Pulmonary artery endothelial cell (primary cell): ENCODE results near the gene FBN3. TPM values are rescaled to one million over a fixed set of nuclear protein-coding genes. Genes with fewer than 3 reads are reported as not detected.
"Not testable (repeated sequence)": the region's sequence is repeated elsewhere in the genome, so short reads cannot be mapped to it uniquely, and the experiment has no call there.

ENCODE experiments used
- DNase-seq: peaks from one replicate; pipeline ENCODE4 v3.0.0-alpha.2; 2011; ENCODE audit warnings: low read depth, low spot score
- total RNA-seq: library from RNA; depleted of rRNA; stranded (reverse); fragments of >200 nt; gene quantifications from 2 replicates; pipeline ENCODE4 v1.2.3, GENCODE V29; 2014

Gene FBN3
- total RNA-seq, 1 donor from 2014 or later, result not detected

DNA sequence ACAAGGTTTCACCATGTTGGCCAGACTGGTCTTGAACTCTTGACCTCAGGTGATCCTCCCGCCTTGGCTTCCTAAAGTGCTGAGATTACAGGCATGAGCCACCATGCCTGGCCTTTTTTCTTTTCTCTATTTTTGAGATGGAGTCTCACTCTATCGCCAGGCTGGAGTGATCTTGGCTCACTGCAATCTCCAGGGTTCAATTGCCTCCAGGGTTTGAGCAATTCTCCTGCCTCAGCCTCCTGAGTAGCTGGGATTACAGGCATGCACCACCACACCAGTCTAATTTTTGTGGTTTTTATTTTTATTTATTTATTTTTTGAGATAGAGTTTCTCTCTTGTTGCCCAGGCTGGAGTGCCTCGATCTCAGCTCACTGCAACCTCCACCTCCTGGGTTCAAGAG, 125.1 kb downstream of the FBN3 start:
- not testable (repeated sequence) for DNase-seq

- no peak for DNase-seq
Measured at GRCh38 chr19:8023371-8023770, 126.0 kb downstream of the FBN3 start.

DNA sequence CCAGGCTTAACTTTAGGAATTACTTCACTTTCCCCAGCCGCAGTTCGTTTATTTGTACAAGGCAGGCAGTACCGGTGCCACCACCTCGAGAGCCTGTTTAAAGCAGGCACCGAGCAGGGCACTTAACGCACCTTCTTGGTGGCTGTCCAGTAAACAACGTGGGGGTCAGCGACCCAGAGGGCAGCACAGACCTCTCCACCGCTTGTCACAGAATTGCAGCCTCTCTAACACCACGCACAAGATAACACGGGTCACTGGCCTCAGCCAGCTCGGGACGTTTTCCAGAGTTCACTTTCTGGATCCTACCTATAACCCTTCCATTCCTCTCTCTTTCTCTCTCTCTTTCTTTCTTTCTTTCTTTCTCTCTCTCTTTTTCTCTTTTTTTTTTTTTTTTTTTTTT, 127.1 kb downstream of the FBN3 start:
- DNase-seq, result no peak

DNA sequence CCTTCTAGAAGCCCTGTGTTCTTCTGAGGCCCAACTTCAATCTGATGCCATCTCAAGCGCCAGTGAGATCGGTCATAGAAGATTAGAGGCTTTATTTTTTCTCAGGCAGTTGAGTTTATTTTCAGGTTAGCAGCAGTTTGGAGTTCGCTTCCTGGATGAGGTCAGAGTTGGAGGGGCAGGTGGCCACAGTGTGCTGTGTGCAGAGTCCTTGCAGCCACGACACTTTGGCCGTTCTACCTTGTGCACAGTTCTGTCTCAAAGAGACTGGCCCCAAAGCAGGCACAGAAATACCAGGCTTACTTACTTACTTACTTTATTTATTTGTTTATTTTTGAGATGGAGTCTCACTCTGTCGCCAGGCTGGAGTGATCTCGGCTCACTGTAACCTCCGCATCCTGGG, 128.0 kb downstream of the FBN3 start:
- DNase-seq, result no peak

GRCh38 chr19:8020681-8021080, 128.7 kb downstream of the FBN3 start:
- DNase-seq, result no peak

- DNase-seq, result no peak
Measured at GRCh38 chr19:8017808-8018207, 131.6 kb downstream of the FBN3 start.

Other genes with a start within 250 kb of the FBN3 start
- gene MAP2K7, start 245.7 kb downstream of the FBN3 start, total RNA-seq, result 8.8 and 11.6 TPM in 2 replicates
- 0.53 and 0.73 TPM in 2 replicates for gene TGFBR3L, start 234.8 kb downstream of the FBN3 start, total RNA-seq
- 15.0 and 20.8 TPM in 2 replicates for gene SNAPC2, start 229.3 kb downstream of the FBN3 start, total RNA-seq
- 3.1 and 8.2 TPM in 2 replicates for gene CTXN1, start 223.5 kb downstream of the FBN3 start, total RNA-seq
- gene TIMM44, start 205.9 kb downstream of the FBN3 start, total RNA-seq, result 44.0 and 51.6 TPM in 2 replicates
- 65.6 and 90.6 TPM in 2 replicates for gene ELAVL1, start 144.0 kb downstream of the FBN3 start, total RNA-seq
- gene CCL25, start 96.8 kb downstream of the FBN3 start, total RNA-seq, result not detected in 2 replicates
- gene CERS4, start 59.8 kb upstream of the FBN3 start, total RNA-seq, result 1.3 and 2.5 TPM in 2 replicates
- 32.5 and 35.6 TPM in 2 replicates for gene CD320, start 158.8 kb upstream of the FBN3 start, total RNA-seq
- 24.3 and 46.7 TPM in 2 replicates for gene NDUFA7, start 171.8 kb upstream of the FBN3 start, total RNA-seq
- 273 and 792 TPM in 2 replicates for gene RPS28, start 171.9 kb upstream of the FBN3 start, total RNA-seq
- gene KANK3, start 193.7 kb upstream of the FBN3 start, total RNA-seq, result 12.1 and 18.4 TPM in 2 replicates
- gene ANGPTL4, start 214.6 kb upstream of the FBN3 start, total RNA-seq, result 4.3 and 13.2 TPM in 2 replicates
- 38.4 and 51.9 TPM in 2 replicates for gene RAB11B, start 240.8 kb upstream of the FBN3 start, total RNA-seq